ENCODE results near the gene CAV2. TPM values are rescaled to one million over a fixed set of nuclear protein-coding genes. Genes with fewer than 3 reads are reported as not detected.

CAV2 gene
- total RNA-seq, 1 donor from 2014 or later = 35.0 TPM

- Histone ChIP-seq H3K4me3 (ENCODE audit: low read length in 3 of 3) (no peak overlapping the region), H3K9ac (ENCODE audit: low read depth in 1 of 3, low read length in 3 of 3) (no peak overlapping the region), H3K4me1 (ENCODE audit: control insufficient read depth in 3 of 3, insufficient read depth in 3 of 3, low read length in 3 of 3) (peaks cover 5 to 28% (median 9%) of the 10 kb centered on the region in 3 donors), H3K9me3 (ENCODE audit: control insufficient read depth in 3 of 3, low read length in 3 of 3) (no peaks in the 10 kb centered on the region), H3K27ac (ENCODE audit: low read depth, low read length) (no peak overlapping the region), H3K27me3 (ENCODE audit: control insufficient read depth in 3 of 3, insufficient read depth in 3 of 3, low read length in 3 of 3) (no peaks in the 10 kb centered on the region), H3K36me3 (ENCODE audit: control insufficient read depth in 3 of 3, insufficient read depth in 3 of 3, low read length in 3 of 3) (peaks cover 0 to 4% (median 0%) of the 10 kb centered on the region in 3 donors)
Measured at GRCh38 chr7:116541951-116542350, 42.4 kb downstream of the CAV2 start.

GRCh38 chr7:116542618-116543017, 43.1 kb downstream of the CAV2 start:
- H3K36me3 ChIP-seq (ENCODE audit: control insufficient read depth in 3 of 3, insufficient read depth in 3 of 3, low read length in 3 of 3) = peaks cover 0 to 4% (median 0%) of the 10 kb centered on the region in 3 donors
- H3K27ac ChIP-seq (ENCODE audit: low read depth, low read length) = no peak overlapping the region
- no peak overlapping the region for H3K4me3 ChIP-seq (ENCODE audit: low read length in 3 of 3)
- H3K27me3 ChIP-seq (ENCODE audit: control insufficient read depth in 3 of 3, insufficient read depth in 3 of 3, low read length in 3 of 3) = no peaks in the 10 kb centered on the region
- H3K9ac ChIP-seq (ENCODE audit: low read depth in 1 of 3, low read length in 3 of 3) = no peak overlapping the region
- no peaks in the 10 kb centered on the region for H3K9me3 ChIP-seq (ENCODE audit: control insufficient read depth in 3 of 3, low read length in 3 of 3)
- H3K4me1 ChIP-seq (ENCODE audit: control insufficient read depth in 3 of 3, insufficient read depth in 3 of 3, low read length in 3 of 3) = peaks cover 5 to 27% (median 9%) of the 10 kb centered on the region in 3 donors

- Histone ChIP-seq H3K27ac (ENCODE audit: low read depth, low read length) (no peak overlapping the region), H3K9me3 (ENCODE audit: control insufficient read depth in 3 of 3, low read length in 3 of 3) (no peaks in the 10 kb centered on the region), H3K36me3 (ENCODE audit: control insufficient read depth in 3 of 3, insufficient read depth in 3 of 3, low read length in 3 of 3) (peaks cover 0 to 4% (median 0%) of the 10 kb centered on the region in 3 donors), H3K9ac (ENCODE audit: low read depth in 1 of 3, low read length in 3 of 3) (no peak overlapping the region), H3K4me3 (ENCODE audit: low read length in 3 of 3) (no peak overlapping the region), H3K4me1 (ENCODE audit: control insufficient read depth in 3 of 3, insufficient read depth in 3 of 3, low read length in 3 of 3) (peaks cover 5 to 24% (median 9%) of the 10 kb centered on the region in 3 donors), H3K27me3 (ENCODE audit: control insufficient read depth in 3 of 3, insufficient read depth in 3 of 3, low read length in 3 of 3) (no peaks in the 10 kb centered on the region)
Measured at GRCh38 chr7:116543664-116544063, 44.1 kb downstream of the CAV2 start.

DNA sequence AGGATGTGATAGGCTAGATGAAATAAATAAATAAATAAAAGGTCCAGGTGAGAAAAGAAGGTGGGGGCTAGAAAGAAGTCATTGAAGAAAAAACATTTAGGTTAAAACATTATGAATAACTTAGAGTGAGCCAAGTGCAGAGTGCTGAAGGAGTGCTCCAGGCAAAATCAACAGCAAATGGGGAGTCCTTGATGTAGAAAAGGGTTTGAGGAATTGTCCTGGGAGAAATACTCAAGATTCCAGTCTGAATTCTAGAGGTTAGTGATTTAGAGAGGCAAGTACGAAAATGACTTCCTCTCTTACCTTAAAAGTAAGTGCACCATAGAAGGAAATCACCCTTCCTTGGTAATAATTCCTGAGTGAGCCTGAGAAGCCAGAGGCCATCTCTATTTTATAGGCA, 44.9 kb downstream of the CAV2 start:
- H3K9ac ChIP-seq (ENCODE audit: low read depth in 1 of 3, low read length in 3 of 3) = no peak overlapping the region
- H3K36me3 ChIP-seq (ENCODE audit: control insufficient read depth in 3 of 3, insufficient read depth in 3 of 3, low read length in 3 of 3) = no peaks in the 10 kb centered on the region
- no peaks in the 10 kb centered on the region for H3K9me3 ChIP-seq (ENCODE audit: control insufficient read depth in 3 of 3, low read length in 3 of 3)
- H3K4me1 ChIP-seq (ENCODE audit: control insufficient read depth in 3 of 3, insufficient read depth in 3 of 3, low read length in 3 of 3) = peaks cover 0 to 20% (median 6%) of the 10 kb centered on the region in 3 donors
- no peaks in the 10 kb centered on the region for H3K27me3 ChIP-seq (ENCODE audit: control insufficient read depth in 3 of 3, insufficient read depth in 3 of 3, low read length in 3 of 3)
- no peak overlapping the region for H3K27ac ChIP-seq (ENCODE audit: low read depth, low read length)
- no peak overlapping the region for H3K4me3 ChIP-seq (ENCODE audit: low read length in 3 of 3)

- Histone ChIP-seq H3K4me3 (ENCODE audit: low read length in 3 of 3) (no peak overlapping the region), H3K27ac (ENCODE audit: low read depth, low read length) (no peak overlapping the region), H3K4me1 (ENCODE audit: control insufficient read depth in 3 of 3, insufficient read depth in 3 of 3, low read length in 3 of 3) (peaks cover 0 to 22% (median 9%) of the 10 kb centered on the region in 3 donors), H3K9me3 (ENCODE audit: control insufficient read depth in 3 of 3, low read length in 3 of 3) (no peaks in the 10 kb centered on the region), H3K27me3 (ENCODE audit: control insufficient read depth in 3 of 3, insufficient read depth in 3 of 3, low read length in 3 of 3) (no peaks in the 10 kb centered on the region), H3K36me3 (ENCODE audit: control insufficient read depth in 3 of 3, insufficient read depth in 3 of 3, low read length in 3 of 3) (no peaks in the 10 kb centered on the region), H3K9ac (ENCODE audit: low read depth in 1 of 3, low read length in 3 of 3) (no peak overlapping the region)
Measured at GRCh38 chr7:116545411-116545993, 46.0 kb downstream of the CAV2 start.

DNA sequence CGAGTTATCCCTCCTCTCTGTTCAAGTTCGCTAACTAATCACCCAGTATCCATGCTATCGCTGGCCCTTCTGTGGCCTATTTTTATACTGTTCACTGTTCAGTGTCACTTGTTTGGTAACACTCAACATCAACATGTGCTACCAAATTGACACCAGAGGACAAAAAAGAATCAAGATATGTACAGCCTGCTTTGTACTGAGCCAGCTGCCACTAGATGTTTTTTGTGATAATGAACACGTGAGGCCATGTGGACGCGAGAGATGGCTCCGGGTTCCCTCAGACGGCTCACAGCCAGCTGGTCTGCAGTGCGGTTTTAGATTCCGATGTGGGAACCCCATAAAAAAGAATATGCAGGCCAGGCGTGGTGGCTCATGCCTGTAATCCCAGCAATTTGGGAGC, 46.5 kb downstream of the CAV2 start:
- peaks cover 0 to 20% (median 9%) of the 10 kb centered on the region in 3 donors for H3K4me1 ChIP-seq (ENCODE audit: control insufficient read depth in 3 of 3, insufficient read depth in 3 of 3, low read length in 3 of 3)
- no peak overlapping the region for H3K9ac ChIP-seq (ENCODE audit: low read depth in 1 of 3, low read length in 3 of 3)
- no peak overlapping the region for H3K4me3 ChIP-seq (ENCODE audit: low read length in 3 of 3)
- no peaks in the 10 kb centered on the region for H3K27me3 ChIP-seq (ENCODE audit: control insufficient read depth in 3 of 3, insufficient read depth in 3 of 3, low read length in 3 of 3)
- no peaks in the 10 kb centered on the region for H3K36me3 ChIP-seq (ENCODE audit: control insufficient read depth in 3 of 3, insufficient read depth in 3 of 3, low read length in 3 of 3)
- H3K27ac ChIP-seq (ENCODE audit: low read depth, low read length) = no peak overlapping the region
- H3K9me3 ChIP-seq (ENCODE audit: control insufficient read depth in 3 of 3, low read length in 3 of 3) = no peaks in the 10 kb centered on the region

DNA sequence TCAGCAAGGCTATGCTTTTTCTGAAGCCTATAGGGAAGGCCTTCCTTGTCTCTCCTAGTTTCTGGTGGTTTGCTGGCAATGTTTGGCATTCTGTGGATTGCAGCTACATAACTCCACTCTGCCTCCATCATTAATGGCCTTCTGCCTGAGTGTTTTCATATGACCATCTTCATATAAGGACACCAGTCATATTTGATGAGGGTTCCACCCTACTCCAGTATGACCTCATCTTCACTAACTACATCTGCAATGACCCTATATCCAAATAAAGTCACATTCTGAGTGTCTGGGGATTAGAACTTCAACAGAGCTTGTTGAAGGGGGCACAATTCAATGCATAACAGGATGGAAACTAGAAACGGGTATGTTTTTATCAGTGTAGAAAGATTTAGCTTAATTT, 47.4 kb downstream of the CAV2 start:
- H3K4me3 ChIP-seq (ENCODE audit: low read length in 3 of 3) = no peak overlapping the region
- H3K9ac ChIP-seq (ENCODE audit: low read depth in 1 of 3, low read length in 3 of 3) = no peak overlapping the region
- no peaks in the 10 kb centered on the region for H3K9me3 ChIP-seq (ENCODE audit: control insufficient read depth in 3 of 3, low read length in 3 of 3)
- no peak overlapping the region for H3K27ac ChIP-seq (ENCODE audit: low read depth, low read length)
- no peaks in the 10 kb centered on the region for H3K27me3 ChIP-seq (ENCODE audit: control insufficient read depth in 3 of 3, insufficient read depth in 3 of 3, low read length in 3 of 3)
- H3K4me1 ChIP-seq (ENCODE audit: control insufficient read depth in 3 of 3, insufficient read depth in 3 of 3, low read length in 3 of 3) = peaks cover 0 to 16% (median 5%) of the 10 kb centered on the region in 3 donors
- no peaks in the 10 kb centered on the region for H3K36me3 ChIP-seq (ENCODE audit: control insufficient read depth in 3 of 3, insufficient read depth in 3 of 3, low read length in 3 of 3)

GRCh38 chr7:116547347-116547746, 47.8 kb downstream of the CAV2 start:
- Histone ChIP-seq H3K4me3 (ENCODE audit: low read length in 3 of 3) (no peak overlapping the region), H3K4me1 (ENCODE audit: control insufficient read depth in 3 of 3, insufficient read depth in 3 of 3, low read length in 3 of 3) (peaks cover 0 to 16% (median 3%) of the 10 kb centered on the region in 3 donors), H3K27ac (ENCODE audit: low read depth, low read length) (no peak overlapping the region), H3K36me3 (ENCODE audit: control insufficient read depth in 3 of 3, insufficient read depth in 3 of 3, low read length in 3 of 3) (no peaks in the 10 kb centered on the region), H3K27me3 (ENCODE audit: control insufficient read depth in 3 of 3, insufficient read depth in 3 of 3, low read length in 3 of 3) (no peaks in the 10 kb centered on the region), H3K9me3 (ENCODE audit: control insufficient read depth in 3 of 3, low read length in 3 of 3) (no peaks in the 10 kb centered on the region), H3K9ac (ENCODE audit: low read depth in 1 of 3, low read length in 3 of 3) (no peak overlapping the region)

- Histone ChIP-seq H3K9ac (ENCODE audit: low read depth in 1 of 3, low read length in 3 of 3) (no peak overlapping the region), H3K4me3 (ENCODE audit: low read length in 3 of 3) (no peak overlapping the region), H3K9me3 (ENCODE audit: control insufficient read depth in 3 of 3, low read length in 3 of 3) (no peaks in the 10 kb centered on the region), H3K36me3 (ENCODE audit: control insufficient read depth in 3 of 3, insufficient read depth in 3 of 3, low read length in 3 of 3) (no peaks in the 10 kb centered on the region), H3K4me1 (ENCODE audit: control insufficient read depth in 3 of 3, insufficient read depth in 3 of 3, low read length in 3 of 3) (peaks cover 1 to 16% (median 3%) of the 10 kb centered on the region in 3 donors), H3K27ac (ENCODE audit: low read depth, low read length) (no peak overlapping the region), H3K27me3 (ENCODE audit: control insufficient read depth in 3 of 3, insufficient read depth in 3 of 3, low read length in 3 of 3) (no peaks in the 10 kb centered on the region)
Measured at GRCh38 chr7:116548506-116548905, 49.0 kb downstream of the CAV2 start.

GRCh38 chr7:116549370-116549769, 49.8 kb downstream of the CAV2 start:
- no peak overlapping the region for H3K4me3 ChIP-seq (ENCODE audit: low read length in 3 of 3)
- H3K27ac ChIP-seq (ENCODE audit: low read depth, low read length) = no peak overlapping the region
- no peaks in the 10 kb centered on the region for H3K36me3 ChIP-seq (ENCODE audit: control insufficient read depth in 3 of 3, insufficient read depth in 3 of 3, low read length in 3 of 3)
- no peaks in the 10 kb centered on the region for H3K27me3 ChIP-seq (ENCODE audit: control insufficient read depth in 3 of 3, insufficient read depth in 3 of 3, low read length in 3 of 3)
- peaks cover 6 to 16% (median 7%) of the 10 kb centered on the region in 3 donors for H3K4me1 ChIP-seq (ENCODE audit: control insufficient read depth in 3 of 3, insufficient read depth in 3 of 3, low read length in 3 of 3)
- no peaks in the 10 kb centered on the region for H3K9me3 ChIP-seq (ENCODE audit: control insufficient read depth in 3 of 3, low read length in 3 of 3)
- H3K9ac ChIP-seq (ENCODE audit: low read depth in 1 of 3, low read length in 3 of 3) = no peak overlapping the region
